OCI-LY3 (cell line): Measurements from ENCODE around the gene RASA4.
"Not testable (repeated sequence)": the region's sequence is repeated elsewhere in the genome, so short reads cannot be mapped to it uniquely, and the experiment has no call there.

Experiments
- CTCF ChIP-seq: fragments of 200-600, 300-600 bp; sonication (generic); IDR thresholded peaks from 2 replicates; pipeline ENCODE4 v1.5.1; 2014; ENCODE audit warnings: antibody characterized with exemption, low read length, low read depth
- EZH2phosphoT487 ChIP-seq: fragments of 200-600 bp; shearing (Covaris generic); IDR thresholded peaks from 2 replicates; pipeline ENCODE4 v1.6.1; 2018; ENCODE audit warnings: antibody characterized with exemption, mixed run types, low read depth

GRCh38 chr7:102574607-102575006 is 41.9 kb downstream of the RASA4 start:
- TF ChIP-seq CTCF, EZH2phosphoT487: not testable (repeated sequence)
